H1 (cell line): Measurements from ENCODE around the gene LPCAT3. TPM values are rescaled to one million over a fixed set of nuclear protein-coding genes. Genes with fewer than 3 reads are reported as not detected.

Source experiments
- CREB1 ChIP-seq: IDR thresholded peaks from 2 replicates; pipeline ENCODE4 v1.6.1; 2012; ENCODE audit warnings: inconsistent platforms
- EZH2 ChIP-seq: fragments of 200-600 bp; sonication (generic); IDR thresholded peaks from 2 replicates; pipeline ENCODE4 v1.7.1; 2012; ENCODE audit warnings: low read depth, mild to moderate bottlenecking, moderate library complexity, low read length, inconsistent platforms; ENCODE audit not compliant: severe bottlenecking
- HDAC6 ChIP-seq: IDR thresholded peaks from one replicate; pipeline ENCODE4 v1.7.1; 2012; ENCODE audit warnings: low read depth, mild to moderate bottlenecking, inconsistent platforms, low read length, moderate library complexity
- POU5F1 ChIP-seq: IDR thresholded peaks from 2 replicates; pipeline ENCODE4 v1.6.1; 2011; ENCODE audit warnings: low read depth, mild to moderate bottlenecking, low read length, moderate library complexity
- RAD21 ChIP-seq, 2 experiments: IDR thresholded peaks in 1 of 2; conservative IDR thresholded peaks in 1 of 2; 2 replicates each; pipeline ENCODE4 v1.6.1; 2011; ENCODE audit warnings: low read depth in 2 of 2, low read length in 2 of 2, improper control_type of control experiment in 1 of 2, inconsistent platforms in 1 of 2, mild to moderate bottlenecking in 1 of 2, moderate library complexity in 1 of 2
- SUZ12 ChIP-seq: fragments of 200-600 bp; sonication (generic); IDR thresholded peaks from 2 replicates; pipeline ENCODE4 v1.6.1; 2012; ENCODE audit warnings: mild to moderate bottlenecking, inconsistent platforms, low read length, moderate library complexity, mixed read lengths
- polyA plus RNA-seq, 7 experiments: library from polyadenylated mRNA; depleted of rRNA in 3 of 7; stranded (reverse) in 5 of 7; unstranded in 2 of 7; fragments of >200 nt in 5 of 7; fragments of 200-250 nt in 2 of 7; gene quantifications; 1 replicate in 5 of 7; 2 replicates in 1 of 7; 4 replicates in 1 of 7; pipeline versions ENCODE4 v1.2.1 to v1.2.3, GENCODE V29; 2011 to 2013; ENCODE audit warnings: missing spikeins in 2 of 7, mixed read lengths in 2 of 7
- total RNA-seq: library from RNA; stranded (reverse); fragmentation: NEBNext Ultra II Directional; extraction: Animal tissue kit (Norgen Biotek cat#: 25700); gene quantifications from 2 replicates; pipeline ENCODE4 v1.2.1, GENCODE V29; 2021
- TF ChIP-seq, protein P1 (sequence below): IDR thresholded peaks from 2 replicates; pipeline ENCODE4 v1.6.1; 2011; ENCODE audit warnings: low read length, improper control_type of control experiment

LPCAT3 gene
- total and polyA plus RNA-seq, 2 of the 8 experiments (the other 6 are each of a cell fraction or from before 2014, with no cell fraction given), result 55.8 to 70.4 TPM

DNA sequence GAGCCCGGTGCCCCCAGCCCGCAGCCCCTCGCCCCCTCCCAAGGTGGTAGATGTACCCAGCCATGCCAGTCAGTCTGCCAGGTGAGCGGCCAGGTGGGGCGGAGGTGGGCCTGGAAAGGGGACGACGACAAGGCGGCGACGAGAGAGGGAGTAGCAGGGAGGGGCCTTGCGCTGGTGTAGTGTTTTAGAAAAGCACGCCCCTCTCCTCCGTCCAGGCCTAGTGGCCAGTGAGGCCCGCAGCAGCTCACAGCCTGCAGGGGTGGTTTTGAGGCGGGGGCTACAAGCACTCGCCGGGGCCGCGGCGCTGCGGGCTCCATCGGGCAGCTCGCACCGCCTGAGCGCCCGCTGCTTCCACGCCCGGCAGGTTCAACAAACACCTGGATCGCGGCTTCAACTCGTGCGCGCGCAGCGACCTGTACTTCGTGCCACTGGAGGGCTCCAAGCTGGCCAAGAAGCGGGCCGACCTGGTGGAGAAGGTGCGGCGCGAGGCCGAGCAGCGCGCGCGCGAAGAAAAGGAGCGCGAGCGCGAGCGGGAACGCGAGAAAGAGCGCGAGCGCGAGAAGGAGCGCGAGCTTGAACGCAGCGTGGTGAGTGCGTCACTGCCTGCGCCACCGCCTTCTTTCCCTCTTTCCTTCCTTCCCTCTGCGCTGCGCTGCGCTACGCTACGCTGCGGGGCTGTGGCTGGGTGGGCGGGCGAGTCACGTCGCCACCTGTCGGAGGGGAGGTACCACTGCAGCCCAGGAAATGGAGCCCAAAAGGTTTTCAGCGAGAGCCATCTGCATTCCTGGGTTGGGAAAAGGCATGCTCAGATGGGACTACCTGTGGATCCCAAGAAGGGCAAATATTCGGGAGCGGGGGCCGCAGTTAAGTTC lies 80.6 kb downstream of the LPCAT3 start (continued):
- TF ChIP-seq RAD21 (IDR thresholded peaks at IDR 0.05 in 1 of 2, conservative IDR thresholded peaks at IDR 0.05 in 1 of 2; ENCODE audit: low read depth in 2 of 2, low read length in 2 of 2), result peak; percentile 51 to 53; a peak in 3 of 4 replicates
- no peak for TF ChIP-seq HDAC6
- TF ChIP-seq SUZ12, result no peak
- TF ChIP-seq EZH2, result no peak
- TF ChIP-seq CREB1, result peak; percentile 99
- TF ChIP-seq, protein P1, sequence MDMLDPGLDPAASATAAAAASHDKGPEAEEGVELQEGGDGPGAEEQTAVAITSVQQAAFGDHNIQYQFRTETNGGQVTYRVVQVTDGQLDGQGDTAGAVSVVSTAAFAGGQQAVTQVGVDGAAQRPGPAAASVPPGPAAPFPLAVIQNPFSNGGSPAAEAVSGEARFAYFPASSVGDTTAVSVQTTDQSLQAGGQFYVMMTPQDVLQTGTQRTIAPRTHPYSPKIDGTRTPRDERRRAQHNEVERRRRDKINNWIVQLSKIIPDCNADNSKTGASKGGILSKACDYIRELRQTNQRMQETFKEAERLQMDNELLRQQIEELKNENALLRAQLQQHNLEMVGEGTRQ, result no peak; the same call in 1 of the 2 replicates
- TF ChIP-seq POU5F1, result no peak
